Mammary epithelial cell (primary cell): Measurements from ENCODE around the gene RPL35.

Source experiments
- CTCF ChIP-seq, 2 donors: IDR thresholded peaks in 1 of 2; conservative IDR thresholded peaks in 1 of 2; 2 replicates each; pipeline ENCODE4 v1.5.1; 2011 to 2012; ENCODE audit warnings: inconsistent platforms in 2 of 2, low read length in 2 of 2, mild to moderate bottlenecking in 2 of 2, control low read depth in 1 of 2, low read depth in 1 of 2; ENCODE audit not compliant: insufficient read depth in 1 of 2; ENCODE audit errors: extremely low read depth in 1 of 2
- EZH2 ChIP-seq: IDR thresholded peaks from 2 replicates; pipeline ENCODE4 v1.6.1; 2012; ENCODE audit warnings: low read length, inconsistent platforms, borderline replicate concordance

GRCh38 chr9:124859803-124860581 is 1.8 kb downstream of the RPL35 start:
- no peak for TF ChIP-seq EZH2
- no peak for TF ChIP-seq CTCF (conservative IDR thresholded peaks at IDR 0.05 in 1 of 2, IDR thresholded peaks at IDR 0.05 in 1 of 2; ENCODE audit: extremely low read depth in 1 of 2, insufficient read depth in 1 of 2, low read depth in 1 of 2, low read length in 2 of 2)
